ENCODE results near the gene NFKBIA. TPM values are rescaled to one million over a fixed set of nuclear protein-coding genes. Genes with fewer than 3 reads are reported as not detected.
"Not testable (repeated sequence)": the region's sequence is repeated elsewhere in the genome, so short reads cannot be mapped to it uniquely, and the experiment has no call there.

Gene NFKBIA
- total RNA-seq, 1 donor from 2014 or later, result 331 TPM

DNA sequence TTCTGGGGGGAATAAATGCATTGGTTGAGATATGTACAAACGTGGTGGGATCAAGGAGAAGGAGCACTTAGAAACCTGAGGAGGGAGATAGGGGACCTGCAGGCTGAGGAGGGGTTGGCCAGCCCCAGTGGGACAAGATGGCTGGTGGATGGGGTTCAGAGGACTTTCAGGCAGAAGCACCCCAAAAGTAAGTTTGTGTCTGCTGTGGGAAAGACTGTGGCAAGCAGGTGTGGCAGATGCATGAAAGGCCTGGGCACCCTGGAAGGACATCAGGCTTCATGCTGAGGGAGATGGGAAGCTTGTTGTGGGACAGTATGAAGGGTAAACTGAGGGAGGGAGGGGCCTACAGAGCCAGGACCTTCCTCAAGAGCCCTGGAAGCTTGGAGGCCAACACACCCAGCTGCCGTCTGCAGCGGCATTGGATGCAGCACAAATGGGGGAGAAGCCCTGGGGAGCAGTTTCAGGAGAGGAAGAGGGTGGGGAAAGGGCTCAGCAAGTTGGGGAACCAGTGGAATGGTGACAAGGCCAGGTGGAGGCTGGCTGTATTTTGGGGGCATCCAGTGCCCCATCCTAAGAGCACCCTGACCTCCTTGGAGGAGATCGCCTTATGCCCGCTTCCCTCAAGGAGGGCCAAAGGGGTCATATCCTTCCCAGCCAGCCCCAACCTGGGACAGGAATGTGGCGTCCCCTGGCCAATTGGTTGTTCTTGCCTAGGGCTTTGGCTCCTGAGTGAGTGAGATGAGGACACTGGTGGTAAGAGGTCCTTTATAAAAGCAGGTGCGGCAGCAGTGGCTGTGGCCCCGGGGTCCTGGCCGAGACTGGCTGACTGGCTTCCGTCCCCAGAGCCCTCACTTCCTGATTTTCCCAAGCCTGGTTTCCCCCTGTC is 20.7 kb downstream of the NFKBIA start:
- ATAC-seq, result no peak
- Histone ChIP-seq H3K27ac (peak overlapping the region; percentile 64), H3K27me3 (ENCODE audit: low read depth) (no peaks in the 10 kb centered on the region), H3K4me3 (no peak overlapping the region), H3K9me3 (no peaks in the 10 kb centered on the region), H3K4me1 (peaks cover 22% of the 10 kb centered on the region), H3K36me3 (no peaks in the 10 kb centered on the region)
- TF ChIP-seq, protein P1, sequence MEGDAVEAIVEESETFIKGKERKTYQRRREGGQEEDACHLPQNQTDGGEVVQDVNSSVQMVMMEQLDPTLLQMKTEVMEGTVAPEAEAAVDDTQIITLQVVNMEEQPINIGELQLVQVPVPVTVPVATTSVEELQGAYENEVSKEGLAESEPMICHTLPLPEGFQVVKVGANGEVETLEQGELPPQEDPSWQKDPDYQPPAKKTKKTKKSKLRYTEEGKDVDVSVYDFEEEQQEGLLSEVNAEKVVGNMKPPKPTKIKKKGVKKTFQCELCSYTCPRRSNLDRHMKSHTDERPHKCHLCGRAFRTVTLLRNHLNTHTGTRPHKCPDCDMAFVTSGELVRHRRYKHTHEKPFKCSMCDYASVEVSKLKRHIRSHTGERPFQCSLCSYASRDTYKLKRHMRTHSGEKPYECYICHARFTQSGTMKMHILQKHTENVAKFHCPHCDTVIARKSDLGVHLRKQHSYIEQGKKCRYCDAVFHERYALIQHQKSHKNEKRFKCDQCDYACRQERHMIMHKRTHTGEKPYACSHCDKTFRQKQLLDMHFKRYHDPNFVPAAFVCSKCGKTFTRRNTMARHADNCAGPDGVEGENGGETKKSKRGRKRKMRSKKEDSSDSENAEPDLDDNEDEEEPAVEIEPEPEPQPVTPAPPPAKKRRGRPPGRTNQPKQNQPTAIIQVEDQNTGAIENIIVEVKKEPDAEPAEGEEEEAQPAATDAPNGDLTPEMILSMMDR (IDR thresholded peaks at IDR 0.05), result no peak
- no peak for DNase-seq
- intact Hi-C loops (cut with DNase I), result no loop called here

DNA sequence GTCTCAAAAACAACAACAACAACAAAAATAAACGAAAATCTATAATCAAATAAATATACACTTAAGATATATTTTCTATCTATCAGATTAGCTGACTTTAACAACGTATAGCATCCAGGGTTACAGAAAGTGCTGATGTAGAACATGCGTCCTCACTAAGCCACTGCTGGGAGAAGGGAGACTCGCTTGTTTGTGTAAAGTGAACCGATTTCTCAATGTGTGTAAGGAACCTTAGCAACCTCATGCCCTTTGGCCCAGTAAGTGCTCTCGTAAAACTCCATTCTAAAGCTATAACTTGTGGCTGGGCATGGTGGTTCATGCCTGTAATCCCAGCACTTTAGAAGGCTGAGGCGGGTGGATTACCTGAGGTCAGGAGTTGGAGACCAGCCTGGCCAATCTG is 23.8 kb downstream of the NFKBIA start:
- Histone ChIP-seq H3K36me3 (no peaks in the 10 kb centered on the region), H3K27ac (no peak overlapping the region), H3K27me3 (ENCODE audit: low read depth) (no peaks in the 10 kb centered on the region), H3K4me3 (no peak overlapping the region), H3K4me1 (peaks cover 18% of the 10 kb centered on the region), H3K9me3 (no peaks in the 10 kb centered on the region)
- intact Hi-C loops (cut with DNase I), result no loop called here
- TF ChIP-seq, protein P1 (IDR thresholded peaks at IDR 0.05), result no peak
- ATAC-seq (peak; percentile 49 to 73), DNase-seq (no peak)

DNA sequence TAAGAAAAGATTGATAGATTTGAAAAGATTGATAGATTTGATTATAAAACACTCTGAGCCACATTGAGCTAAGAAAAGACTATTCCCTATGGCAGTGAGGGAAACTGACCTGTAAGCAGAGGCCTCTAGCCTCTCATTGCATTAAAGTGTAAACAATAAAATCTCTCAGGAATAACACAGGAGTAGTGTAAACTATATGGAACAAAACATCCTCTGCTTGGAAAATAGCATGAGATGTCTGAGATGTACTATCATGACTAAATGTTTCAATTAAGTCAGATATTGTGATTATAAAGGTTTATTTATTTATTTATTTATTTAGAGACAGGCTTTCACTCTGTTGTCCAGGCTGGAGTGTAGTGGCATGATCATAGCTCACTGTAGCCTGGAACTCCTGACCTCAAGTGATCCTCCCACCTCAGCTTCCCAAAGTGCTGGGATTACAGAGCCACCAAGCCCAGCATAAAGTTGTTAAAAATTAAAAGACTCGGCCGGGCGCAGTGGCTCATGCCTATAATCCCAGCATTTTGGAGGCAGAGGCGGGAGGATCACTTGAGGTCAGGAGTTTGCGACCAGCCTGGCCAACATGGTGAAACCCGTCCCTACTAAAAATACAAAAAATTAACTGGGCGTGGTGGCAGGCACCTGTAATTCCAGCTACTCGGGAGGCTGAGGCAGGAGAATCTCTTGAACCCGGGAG is 25.2 kb downstream of the NFKBIA start:
- H3K27ac ChIP-seq; intact Hi-C loops (cut with DNase I): not testable (repeated sequence)

DNA sequence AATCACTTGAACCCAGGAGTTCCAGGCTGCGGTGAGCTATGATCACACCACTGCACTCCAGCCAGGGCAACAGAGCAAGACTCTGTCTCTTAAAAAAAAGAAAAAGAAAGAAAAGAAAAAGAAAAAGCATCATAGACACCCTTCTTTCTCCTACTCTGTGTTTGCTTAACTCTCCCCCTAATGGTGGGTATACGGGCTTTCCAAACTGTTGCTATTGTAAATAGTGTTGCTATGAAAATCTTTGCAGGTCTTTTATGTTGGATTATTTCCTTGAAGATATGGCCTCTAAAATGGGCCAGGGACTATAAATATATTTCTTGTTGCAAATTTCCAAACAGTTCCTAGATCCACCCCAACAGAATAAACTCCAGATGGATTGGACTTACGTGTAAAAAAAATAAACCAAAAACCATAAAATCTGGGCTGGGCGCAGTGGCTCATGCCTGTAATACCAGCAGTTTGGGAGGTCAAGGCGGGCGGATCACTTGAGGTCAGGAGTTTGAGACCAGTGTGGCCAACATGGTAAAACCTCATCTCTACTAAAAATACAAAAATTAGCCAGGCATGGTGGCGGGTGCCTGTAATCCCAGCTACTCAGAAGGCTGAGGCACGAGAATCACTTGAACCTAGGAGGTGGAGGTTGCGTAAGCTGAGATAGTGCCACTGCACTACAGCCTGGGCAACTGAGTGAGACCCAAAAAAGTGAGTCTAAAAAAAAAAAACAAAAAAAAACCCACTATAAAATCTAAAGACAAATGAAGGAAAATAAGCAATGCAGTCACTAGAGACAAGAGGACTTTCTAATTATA is 25.9 kb downstream of the NFKBIA start:
- H3K4me1 ChIP-seq, result peaks cover 9% of the 10 kb centered on the region
- DNase-seq (no peak), ATAC-seq (no peak)
- H3K27ac ChIP-seq, result no peak overlapping the region
- no peaks in the 10 kb centered on the region for H3K9me3 ChIP-seq
- intact Hi-C loops (cut with DNase I), result no loop called here
- no peaks in the 10 kb centered on the region for H3K27me3 ChIP-seq (ENCODE audit: low read depth)
- TF ChIP-seq, protein P1 (IDR thresholded peaks at IDR 0.05), result no peak
- H3K36me3 ChIP-seq, result no peaks in the 10 kb centered on the region
- H3K4me3 ChIP-seq, result no peak overlapping the region

More for the DNA sequence above, 25.2 kb downstream of the NFKBIA start:
- ATAC-seq; H3K27me3 ChIP-seq (ENCODE audit: low read depth); H3K36me3 ChIP-seq; H3K4me3 ChIP-seq; H3K9me3 ChIP-seq; DNase-seq: not testable (repeated sequence)
- H3K4me1 ChIP-seq, result peaks cover 12% of the 10 kb centered on the region

DNA sequence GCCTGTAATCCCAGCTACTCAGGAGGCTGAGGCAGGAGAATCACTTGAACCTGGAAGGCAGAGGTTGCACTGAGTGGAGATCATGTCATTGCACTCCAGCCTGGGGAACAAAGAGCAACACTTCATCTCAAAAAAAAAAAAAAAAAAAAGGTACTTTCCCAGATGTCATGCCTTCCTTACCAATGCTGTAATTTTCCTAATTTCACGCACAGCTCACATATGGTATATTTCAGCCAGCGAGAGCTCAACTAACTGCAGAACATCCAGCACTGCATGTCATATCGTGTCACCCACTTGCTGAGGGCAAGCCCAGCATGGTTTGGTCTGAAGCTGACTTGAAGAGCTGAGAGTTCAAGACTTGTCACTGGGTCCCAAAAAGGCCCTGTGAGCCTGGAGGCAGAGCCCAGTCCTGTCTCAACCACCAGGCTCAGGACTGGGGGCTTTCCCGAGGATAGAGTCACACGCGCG is 29.0 kb downstream of the NFKBIA start:
- DNase-seq, result no peak
- H3K4me3 ChIP-seq, result no peak overlapping the region
- peak; percentile 23 to 31 for ATAC-seq
- H3K4me1 ChIP-seq, result peaks cover 9% of the 10 kb centered on the region
- H3K9me3 ChIP-seq, result peaks cover 6% of the 10 kb centered on the region
- H3K27me3 ChIP-seq (ENCODE audit: low read depth), result no peaks in the 10 kb centered on the region
- intact Hi-C loops (cut with DNase I), result no loop called here
- no peaks in the 10 kb centered on the region for H3K36me3 ChIP-seq
- TF ChIP-seq, protein P1 (IDR thresholded peaks at IDR 0.05), result no peak
- no peak overlapping the region for H3K27ac ChIP-seq
